Activated CD4-positive, alpha-beta T cell treated with anti-CD3 and anti-CD28 coated beads, Interleukin-2, amount 50 U/mL, for 1 hour (primary cell): ENCODE results near the gene PEX16.
A peak's percentile ranks its signal among the peaks of the same experiment; 100 is the strongest.

ENCODE experiments used
- DNase-seq: peaks from one replicate; pipeline ENCODE4 v3.0.0-alpha.2; 2020

Gene PEX16

DNA sequence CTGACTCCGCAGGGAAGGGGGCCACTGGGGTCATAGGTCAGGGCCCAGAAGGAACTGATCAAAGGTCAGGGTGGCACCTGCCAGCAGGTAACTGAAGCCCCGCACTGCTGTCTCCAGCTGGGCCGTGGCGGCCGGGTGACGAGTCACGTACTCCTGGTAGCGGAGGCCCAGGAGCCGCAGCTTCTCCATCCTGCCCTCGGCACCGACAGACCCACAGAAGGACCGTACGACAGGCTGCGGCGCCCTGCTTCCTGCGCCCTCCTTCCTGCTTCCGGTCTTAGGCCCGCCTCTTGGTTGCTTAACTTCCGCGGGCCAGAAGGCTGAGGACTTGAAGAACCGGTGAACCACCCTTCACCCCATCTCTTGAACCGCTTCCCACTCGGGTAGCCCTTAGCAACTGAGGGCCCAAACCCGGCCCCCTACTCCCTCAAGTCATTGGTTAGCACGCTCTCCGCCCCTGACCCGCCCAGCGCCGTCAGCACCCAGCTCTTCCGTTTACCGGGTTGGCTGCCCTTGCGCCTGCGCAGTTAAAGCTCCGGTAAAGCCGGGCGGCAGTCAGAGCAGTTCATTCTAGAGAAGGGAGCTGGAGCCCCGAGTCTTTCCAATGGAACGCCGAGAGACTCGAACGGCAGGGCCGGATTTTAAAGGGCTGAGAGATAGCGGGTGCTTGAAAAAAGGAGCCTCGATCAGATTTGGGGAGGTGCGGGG is at the start of gene PEX16:
Gene PEX16 (minus strand): TSS at position 255 of the 708 bp plus-strand sequence. CDS start 66 bp downstream, at position 189.
- peak; percentile 92 for DNase-seq

DNA sequence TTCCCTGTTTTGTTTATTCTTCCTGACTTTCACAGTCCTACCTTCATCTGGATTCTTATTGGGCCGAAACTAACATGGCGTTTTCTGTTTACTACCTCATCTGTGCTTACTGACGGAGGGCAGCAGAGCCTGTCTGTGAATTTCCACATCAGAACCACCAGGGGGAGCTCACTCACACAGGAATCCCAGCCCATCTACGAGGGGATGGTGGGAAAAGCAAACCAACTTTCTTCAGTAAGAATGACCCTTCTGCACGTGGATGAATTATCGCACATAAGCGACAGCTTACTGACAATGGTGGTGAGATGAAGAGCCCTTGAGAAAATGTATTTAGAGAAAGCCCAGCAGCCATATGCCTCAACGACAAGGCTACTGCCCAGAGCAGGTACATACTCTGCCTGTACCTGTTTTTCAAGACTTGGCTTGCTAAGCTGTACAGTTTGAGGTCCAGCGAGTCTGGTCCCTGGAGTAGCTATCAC is 47.3 kb upstream of the PEX16 start:
- DNase-seq, result peak; percentile 43

DNA sequence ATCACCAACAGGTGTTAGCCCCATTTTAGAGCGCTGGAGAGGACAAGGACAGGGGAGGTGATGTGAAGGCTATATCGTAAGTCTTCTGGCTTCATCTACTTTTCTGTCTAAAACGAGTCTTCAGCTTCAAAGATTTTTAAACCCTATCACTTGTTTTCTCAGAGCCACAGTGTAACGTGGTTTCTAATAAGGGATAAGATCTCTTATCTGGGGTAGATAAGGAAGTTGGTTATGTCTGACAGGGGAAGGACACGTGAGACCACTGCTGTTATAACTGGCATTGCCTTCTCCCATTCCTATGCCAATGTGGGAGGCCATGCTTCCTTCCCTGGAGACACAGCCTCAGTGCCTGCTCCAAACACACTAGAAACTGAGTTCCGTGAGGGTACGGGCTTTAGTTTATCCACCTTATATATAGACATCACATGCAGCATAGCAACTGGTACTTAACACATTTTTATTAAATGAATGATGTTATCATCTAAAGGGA is 44.1 kb upstream of the PEX16 start:
- no peak for DNase-seq

DNA sequence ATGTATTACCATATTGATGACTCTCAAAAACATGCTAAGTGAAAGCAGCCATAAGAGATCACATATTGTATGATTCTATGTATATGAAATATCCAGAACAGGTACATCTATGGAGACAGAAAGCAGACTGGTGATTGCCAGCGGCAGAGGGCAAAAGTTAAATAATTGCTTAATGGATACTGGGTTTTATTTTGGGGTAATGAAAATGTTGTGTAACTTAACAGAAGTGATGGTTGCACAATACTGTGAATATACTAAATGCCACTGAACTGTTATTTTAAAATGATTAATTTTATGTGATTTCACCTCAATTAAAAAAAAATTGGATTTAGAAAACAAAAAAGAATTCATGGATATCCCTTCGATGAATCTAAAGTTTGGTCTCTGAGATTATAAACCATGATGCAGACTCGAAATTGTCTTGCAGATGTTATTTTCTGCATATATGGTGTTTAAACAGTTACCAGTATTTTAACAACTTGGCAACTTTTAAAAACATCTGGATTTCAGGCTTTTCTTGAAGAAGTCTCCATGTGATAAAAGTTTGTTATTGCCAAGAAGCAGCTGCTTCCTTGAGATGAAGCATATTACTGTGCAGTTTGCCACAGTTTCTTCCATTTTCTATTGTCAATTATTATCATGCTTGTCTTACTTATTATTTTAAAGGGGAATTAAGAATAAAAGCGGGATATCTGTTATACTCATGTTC is 42.9 kb upstream of the PEX16 start:
- no peak for DNase-seq

DNA sequence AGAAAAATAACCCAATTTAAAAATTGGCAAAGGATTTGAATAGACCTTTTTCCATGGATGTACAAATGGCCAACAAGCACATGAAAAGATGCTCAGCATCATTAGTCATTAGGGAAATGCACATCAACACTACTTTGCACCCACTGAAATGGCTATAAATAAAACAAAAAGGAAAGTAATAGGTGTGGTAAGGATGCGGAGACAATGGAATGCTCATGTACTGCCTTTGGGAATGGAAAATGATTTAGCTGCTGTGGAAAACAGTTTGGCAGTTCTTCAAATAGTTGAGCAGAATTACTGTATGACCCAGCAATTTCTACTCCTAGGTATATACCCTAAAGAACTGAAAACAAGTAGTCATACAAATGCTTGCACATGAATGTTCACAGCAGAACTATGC is 42.2 kb upstream of the PEX16 start:
- no peak for DNase-seq

DNA sequence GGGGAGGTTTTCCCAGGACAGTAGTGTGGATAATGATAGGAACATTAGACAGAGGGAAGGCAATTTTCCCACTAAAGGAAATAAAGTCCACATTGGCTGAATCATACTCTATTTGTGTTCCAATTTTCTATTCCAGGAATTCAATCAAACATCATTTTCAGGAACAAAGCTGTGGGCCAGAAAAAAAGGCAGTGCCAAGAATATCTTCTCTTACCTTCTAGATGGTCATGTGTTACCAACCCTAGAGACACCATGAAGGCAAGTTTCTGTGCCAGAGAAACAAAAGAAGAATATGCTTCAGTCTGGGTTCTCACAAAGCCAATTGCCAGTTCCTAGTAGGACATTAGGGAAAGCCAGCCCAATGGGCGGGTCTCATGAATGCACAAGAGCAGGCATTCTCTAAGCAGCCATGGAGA is 32.3 kb upstream of the PEX16 start:
- DNase-seq, result no peak

DNA sequence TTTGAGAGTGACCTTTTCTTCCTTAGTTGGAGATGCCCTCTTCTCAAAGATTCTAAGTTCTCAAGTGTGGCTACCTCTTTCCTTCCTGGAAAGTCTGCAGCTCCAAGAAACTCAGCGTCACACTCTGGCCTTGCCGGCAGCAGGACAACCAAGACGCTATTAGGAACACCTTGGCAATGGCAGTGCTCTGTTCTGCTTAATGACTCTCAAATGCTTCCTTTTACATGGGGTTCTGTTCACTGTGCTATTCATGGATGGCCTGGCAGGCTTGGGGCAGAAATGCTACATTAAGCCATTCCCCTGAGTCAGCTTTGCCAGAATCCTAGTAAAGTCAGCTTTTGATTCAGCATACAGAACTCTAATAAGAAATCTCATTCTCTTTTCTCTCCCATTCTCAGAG is 30.7 kb upstream of the PEX16 start:
- DNase-seq, result no peak

DNA sequence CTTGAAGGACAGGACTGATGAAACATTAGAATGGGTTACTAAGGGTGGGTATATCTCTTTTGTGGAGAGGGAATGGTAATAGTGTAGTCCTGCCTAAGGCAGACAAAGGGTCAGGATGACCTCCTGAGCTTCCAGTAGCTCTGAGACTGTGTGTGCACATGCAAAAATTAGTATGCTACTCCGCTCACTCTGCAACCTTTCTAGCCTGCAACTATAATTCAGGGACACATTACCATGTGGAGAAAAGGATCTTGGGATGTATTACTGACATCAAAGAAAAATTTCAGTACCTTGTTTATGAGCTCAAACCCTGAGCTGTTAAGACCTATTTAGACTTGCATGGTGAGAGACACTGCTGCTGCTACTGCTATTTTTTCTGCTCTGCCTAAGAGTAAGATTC is 30.2 kb upstream of the PEX16 start:
- DNase-seq, result no peak

DNA sequence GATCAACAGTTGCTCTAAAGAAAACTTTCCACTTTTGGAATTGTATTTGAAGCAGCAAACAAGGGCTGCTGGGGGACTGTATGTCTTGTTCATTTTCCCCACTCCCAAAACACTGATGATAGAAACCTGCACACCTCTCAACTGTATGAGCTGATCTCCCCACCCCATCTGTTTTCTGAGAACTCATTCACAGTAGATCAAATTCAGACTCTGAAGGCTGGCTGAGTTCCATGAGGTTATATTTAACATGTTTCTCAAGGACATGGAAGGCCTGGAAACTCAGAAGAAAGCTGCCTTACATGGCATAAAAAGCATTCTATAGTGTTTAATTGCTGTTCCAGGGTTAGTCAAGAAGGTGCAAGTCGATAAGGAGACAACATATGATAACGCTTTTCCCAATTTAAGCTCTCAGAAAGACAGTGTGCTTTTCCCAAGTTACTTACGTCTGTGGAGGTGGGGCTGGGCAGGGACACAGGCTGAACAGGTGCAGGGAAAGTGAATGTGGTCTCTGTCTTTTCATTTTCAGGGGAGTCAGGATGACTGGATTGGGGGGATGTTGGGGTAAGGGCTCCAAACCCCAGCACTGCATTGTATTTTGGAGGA is 27.8 kb upstream of the PEX16 start:
- no peak for DNase-seq

DNA sequence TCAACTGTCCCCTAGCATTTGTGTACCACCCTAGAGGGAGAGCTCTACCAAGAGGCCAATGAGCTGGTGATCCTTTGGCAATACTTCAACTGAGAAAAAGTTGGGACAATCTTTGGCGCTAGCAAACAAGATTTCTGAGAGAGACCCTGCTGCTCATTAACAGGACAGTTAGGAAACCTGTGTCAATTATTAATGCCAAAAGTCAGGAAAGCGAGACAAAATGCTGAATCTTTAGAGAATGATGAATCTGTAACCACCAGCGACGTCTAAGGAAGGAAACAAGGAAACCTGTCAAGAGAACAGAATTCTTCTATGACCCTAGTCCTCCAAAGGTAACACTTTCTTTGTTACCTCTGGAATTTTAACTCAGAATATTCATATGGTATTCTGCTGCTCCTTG is 24.7 kb upstream of the PEX16 start:
- no peak for DNase-seq

DNA sequence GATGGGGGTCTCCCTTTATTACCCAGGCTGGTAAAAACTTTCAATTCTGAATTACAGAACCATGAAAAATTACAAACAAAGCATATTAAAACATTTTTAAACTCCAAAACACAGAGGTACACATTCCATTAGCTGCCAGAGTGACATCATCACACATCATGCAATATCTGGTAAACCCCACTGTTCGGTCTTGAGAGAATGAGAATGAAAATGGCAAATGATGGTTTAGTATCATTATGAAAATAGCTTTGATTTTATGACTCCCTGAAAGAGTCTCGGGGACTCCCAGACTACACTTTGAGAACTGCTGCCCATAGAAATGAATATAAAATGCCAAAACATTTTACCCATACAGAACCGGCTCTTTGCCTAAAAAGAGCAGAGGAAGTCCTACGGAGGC is 23.6 kb upstream of the PEX16 start:
- no peak for DNase-seq

DNA sequence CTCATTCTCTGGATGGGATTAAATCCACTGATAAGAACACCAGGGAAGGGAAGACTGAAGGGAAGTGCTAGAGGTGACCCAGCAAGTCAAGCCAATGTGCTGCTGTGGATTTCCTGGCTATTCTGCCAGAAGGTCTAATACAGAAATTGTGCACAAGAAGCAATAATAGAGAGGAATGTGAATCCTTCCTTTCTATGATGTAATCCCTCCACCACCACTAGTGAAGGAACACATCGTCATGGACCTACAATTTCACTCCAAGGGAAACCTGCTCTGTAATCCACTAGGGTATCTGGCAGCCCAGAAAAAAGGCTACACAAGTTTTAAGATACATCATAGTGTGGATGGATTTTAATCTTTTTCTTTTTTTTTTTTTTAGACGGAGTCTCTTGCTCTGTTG is 22.2 kb upstream of the PEX16 start:
- DNase-seq, result no peak

DNA sequence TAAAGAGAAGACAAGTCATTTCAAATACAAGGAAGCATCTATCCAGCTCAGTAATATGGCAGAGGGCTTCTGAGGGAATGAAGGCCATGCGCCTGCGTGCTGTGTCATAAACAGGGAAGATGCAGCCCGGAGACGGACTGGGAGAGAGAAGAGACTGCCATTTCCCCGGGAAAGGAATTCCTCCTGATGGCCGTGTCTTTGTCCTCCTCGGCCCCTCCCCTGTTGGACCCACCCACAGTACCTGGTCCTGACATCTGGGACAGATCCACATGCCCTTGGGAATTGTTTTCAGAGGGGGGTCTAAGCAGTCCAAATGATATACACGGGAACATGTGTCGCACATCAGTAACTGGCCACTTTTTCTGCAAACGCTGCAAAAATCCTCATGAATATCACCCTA is 20.2 kb upstream of the PEX16 start:
- no peak for DNase-seq

DNA sequence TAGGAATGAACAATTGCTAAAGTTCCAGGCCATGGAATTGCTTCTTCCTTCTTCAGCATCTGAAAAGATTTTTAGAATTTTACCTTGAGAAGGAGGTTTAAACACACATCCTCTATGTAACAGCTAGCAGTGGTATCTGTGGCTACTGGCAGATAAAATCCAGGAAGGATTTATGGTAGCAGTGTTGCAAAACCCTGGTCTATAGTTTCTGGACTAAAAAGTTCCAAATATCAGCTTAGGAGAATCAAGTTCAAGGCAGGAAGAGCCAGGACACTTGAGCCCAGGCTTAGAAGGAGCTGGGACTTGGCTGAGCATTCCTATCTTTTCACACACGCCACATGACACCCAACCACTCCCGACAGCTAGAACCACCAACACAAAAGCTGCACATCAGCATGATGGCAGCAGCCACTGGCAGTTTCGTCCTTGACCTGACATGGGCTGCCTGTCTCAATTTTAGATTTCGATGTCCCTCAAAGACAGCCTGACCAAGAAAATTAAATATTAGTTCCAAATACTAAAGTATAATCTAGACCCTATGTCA is 18.9 kb upstream of the PEX16 start:
- no peak for DNase-seq

DNA sequence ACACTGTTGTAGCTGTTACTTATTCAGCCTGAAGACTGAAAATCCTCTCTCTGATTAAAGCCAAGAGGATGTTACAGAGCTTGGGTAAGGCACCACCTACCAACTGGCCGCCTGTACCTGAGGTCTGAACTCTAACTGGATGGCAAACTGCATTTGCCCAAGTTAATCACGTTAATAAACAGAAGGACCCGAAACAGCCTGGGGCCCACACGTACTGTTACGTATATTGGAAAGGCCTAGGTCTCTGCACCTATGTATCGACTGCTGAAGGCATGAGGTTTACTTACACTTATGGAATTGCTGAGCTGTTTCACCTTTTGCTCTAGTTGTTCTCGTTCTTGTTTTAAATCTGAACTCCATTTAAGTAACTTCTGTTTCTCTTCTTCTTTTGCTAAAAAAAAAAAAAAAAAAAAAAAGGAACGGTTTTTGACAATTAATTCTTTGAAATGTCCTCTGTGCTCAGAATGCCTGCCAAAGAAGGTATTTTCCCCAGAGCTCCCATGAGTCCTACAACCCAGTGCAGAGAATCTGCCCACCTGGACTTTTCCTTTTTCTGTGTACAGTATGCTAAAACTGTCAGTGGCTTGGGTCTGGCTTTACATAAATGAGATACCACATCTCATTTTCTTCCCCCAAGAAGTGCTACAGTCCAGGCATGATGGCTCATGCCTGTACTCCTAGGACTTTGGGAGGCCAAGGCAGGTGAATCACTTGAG is 17.8 kb upstream of the PEX16 start:
- no peak for DNase-seq

DNA sequence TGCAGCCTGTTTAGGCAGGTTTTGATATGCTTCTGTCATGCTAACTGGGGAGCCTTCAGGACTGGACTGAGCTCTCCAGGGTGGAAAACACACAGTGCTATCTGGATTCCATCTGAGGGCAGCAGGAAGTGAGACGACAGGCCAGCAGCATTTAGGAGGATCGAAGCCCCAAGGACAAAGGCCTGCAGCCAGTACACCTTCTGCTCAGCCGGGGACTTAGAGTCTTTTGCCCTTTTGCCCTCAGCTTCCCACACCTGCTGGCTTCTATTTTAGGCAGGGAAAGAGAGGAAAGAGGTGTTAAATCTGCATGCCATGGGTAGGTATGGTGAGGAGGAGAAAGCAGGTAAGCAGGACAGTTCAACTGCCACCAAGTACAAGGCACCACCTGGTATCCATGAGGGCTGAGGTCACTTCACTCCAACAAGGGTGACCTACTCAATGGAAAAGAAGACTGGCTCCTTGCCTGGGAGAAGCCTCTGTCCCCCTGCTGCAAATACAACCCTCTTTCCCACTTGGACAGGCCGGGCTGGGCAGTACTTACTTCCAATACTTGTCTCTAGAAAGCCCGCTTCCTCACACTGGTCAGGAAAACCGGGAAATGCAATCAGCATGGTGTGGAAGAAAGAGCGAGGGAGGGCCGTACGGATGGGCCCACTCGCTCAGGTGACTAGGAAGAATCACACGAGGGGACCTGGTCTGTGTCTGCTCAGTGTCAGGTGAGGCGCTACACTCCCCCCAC is 17.1 kb upstream of the PEX16 start:
- no peak for DNase-seq

DNA sequence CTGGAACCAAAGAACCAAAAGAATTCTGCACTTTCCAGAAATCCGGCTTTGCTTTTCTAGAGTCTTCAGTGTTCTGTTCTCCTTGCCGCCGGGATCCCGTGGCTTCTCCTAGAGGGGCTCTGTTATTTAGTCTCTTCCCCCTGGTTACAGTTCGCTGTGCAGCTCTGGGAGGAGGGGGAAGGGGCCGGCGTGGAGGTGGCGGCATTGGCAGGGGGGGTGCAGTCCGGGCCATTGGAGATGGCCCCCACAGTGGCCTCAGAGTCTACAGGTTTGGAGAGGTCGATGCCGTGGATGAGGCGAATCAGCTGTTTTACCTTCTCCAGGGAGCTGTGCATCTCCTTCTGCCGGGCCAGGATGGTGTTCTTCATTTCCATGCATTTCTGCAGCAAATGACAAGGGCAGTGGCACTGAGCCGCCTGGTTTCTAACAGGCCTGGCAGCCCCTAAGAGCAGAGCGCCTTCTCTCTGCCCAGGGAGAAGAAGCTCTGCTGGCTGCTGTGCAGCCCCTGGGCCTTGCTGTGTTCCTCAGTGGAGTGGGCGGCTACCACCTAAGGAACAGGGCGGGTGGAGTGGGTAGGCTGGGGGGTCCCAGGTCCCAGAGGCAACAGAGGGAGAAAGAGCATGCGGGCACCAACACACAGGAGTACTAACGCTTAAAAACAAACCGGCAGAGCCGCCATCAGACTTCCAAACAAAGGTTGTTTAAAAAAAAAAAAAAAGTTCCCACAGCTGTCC is 16.3 kb upstream of the PEX16 start:
- DNase-seq, result no peak

DNA sequence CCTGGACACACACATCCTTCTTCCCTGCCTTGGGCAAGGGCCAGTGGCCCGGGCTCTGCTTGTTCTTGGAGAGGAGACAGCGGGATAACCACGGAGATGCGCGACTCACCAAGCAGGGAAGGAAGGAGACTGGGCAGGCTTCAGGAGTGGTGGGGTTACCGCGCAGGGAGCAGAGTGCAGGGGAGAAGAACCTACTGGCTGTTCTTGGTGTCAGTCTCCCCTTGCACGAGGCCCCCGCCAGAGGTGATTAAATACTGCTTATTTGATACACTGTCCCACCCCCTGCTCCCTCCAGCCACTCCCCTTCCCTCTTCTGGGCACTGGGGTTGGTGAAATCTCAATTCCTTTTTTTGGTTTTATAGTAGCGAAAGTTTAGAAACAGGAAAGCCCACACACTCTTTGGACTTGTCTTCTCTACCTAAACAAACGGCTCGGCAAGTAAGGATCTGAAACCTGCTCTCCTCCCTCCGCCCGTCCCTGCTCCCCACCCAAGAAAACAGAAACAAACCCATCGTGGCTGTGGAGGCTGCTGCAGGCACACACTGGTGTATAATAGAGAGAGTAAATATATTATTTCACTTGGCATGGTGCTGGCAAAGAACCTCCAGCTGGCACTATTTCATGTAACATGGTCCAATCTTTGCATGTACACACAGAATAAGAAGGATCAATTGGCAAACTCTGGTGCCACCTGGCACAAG is 15.6 kb upstream of the PEX16 start:
- no peak for DNase-seq

DNA sequence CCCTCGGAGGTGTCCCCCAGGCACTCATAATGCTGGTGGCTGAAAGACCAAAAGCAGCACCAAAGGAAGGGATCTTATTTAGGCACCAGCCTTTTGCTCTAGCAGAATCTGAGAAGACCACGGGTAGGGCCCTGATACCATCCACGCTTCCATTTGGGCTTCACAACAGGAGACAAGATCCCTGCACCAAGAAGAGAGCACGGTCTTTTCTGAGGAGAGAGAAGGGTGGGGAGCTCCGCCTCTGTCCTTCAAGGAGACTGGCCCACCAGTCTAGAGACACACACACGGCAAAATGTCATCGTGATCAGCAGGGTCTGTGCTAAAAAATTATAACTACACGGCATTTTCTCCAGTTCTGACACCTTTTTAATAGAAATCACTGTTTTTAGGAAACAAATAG is 14.5 kb upstream of the PEX16 start:
- DNase-seq, result no peak

DNA sequence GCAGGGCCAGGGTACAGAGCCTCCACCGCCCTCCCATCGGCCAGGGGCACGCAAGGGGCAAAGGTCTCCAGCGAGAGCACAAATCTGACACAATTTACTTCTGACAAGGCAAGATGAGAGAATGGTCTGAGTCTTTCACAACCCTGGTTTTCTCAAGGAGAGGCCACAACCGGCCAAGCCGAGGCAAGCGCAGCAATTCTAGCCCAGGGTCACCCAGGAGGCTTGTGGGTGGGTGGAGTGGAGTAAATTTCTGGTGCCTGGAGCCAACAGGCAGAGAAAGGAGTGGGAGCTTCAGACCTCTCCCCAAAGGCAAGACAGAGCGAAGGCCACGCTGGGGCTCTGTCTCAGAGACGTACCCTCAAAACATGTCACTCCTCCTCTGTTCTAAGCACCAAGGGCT is 14.1 kb upstream of the PEX16 start:
- DNase-seq, result no peak
